ENCODE measurements around the gene SEMA3F.

- TF ChIP-seq CTCF (conservative IDR thresholded peaks at IDR 0.05 in 1 of 2, IDR thresholded peaks at IDR 0.05 in 1 of 2; ENCODE audit: low read depth in 1 of 2, low read length in 2 of 2) (no peak), EZH2 (IDR thresholded peaks at IDR 0.05; ENCODE audit: low read length, missing control alignments) (no peak)
These were observed 55.0 kb downstream of the SEMA3F start for GRCh38 chr3:50210176-50210509.

All from fibroblast of lung (primary cell).